HL-60 (cell line): ENCODE data around the gene NUDT10.

ENCODE experiments used
- DNase-seq, 2 experiments: peaks; one replicate each; pipeline ENCODE4 v3.0.0-alpha.2; 2010 to 2020; ENCODE audit warnings: low read depth in 1 of 2, low spot score in 1 of 2
- H3K27ac ChIP-seq: fragments of 250-450 bp; sonication (Bioruptor Pico); replicated peaks from 2 replicates; pipeline ENCODE4 v1.5.1; 2020; ENCODE audit warnings: mild to moderate bottlenecking, moderate library complexity
- H3K27me3 ChIP-seq: fragments of 250-450 bp; sonication (Bioruptor Pico); 2 replicates; pipeline ENCODE4 v1.5.1; 2021; ENCODE audit warnings: mild to moderate bottlenecking, moderate library complexity; ENCODE audit not compliant: insufficient read depth, poor library complexity, severe bottlenecking
- H3K4me3 ChIP-seq: replicated peaks from 2 replicates; pipeline ENCODE4 v1.5.1; 2011; ENCODE audit warnings: mild to moderate bottlenecking, control low read depth, low read length; ENCODE audit not compliant: insufficient read depth
- GABPA ChIP-seq: IDR thresholded peaks from 2 replicates; pipeline ENCODE4 v1.6.1; 2012; ENCODE audit warnings: low read depth
- POLR2AphosphoS5 ChIP-seq: IDR thresholded peaks from 2 replicates; pipeline ENCODE4 v1.6.1; 2012; ENCODE audit warnings: low read depth
- REST ChIP-seq: IDR thresholded peaks from 2 replicates; pipeline ENCODE4 v1.6.1; 2012; ENCODE audit warnings: low read depth; ENCODE audit not compliant: insufficient replicate concordance
- SPI1 ChIP-seq: IDR thresholded peaks from 2 replicates; pipeline ENCODE4 v1.6.1; 2012; ENCODE audit warnings: low read depth, mild to moderate bottlenecking, borderline replicate concordance
- long read RNA-seq: library from polyadenylated mRNA; unstranded; transcript quantifications from one replicate; pipeline ENCODE4 v2.0.0, GENCODE V29; 2020
- TF ChIP-seq, protein P1 (sequence below): IDR thresholded peaks from one replicate; pipeline ENCODE4 v1.5.1; 2011; ENCODE audit warnings: low read length, control low read depth, inconsistent platforms; ENCODE audit not compliant: insufficient read depth

NUDT10 gene
- long read RNA-seq: 0 reads

- no peak for TF ChIP-seq SPI1
- no peak for TF ChIP-seq POLR2AphosphoS5
- no peak for TF ChIP-seq REST
- TF ChIP-seq, protein P1, sequence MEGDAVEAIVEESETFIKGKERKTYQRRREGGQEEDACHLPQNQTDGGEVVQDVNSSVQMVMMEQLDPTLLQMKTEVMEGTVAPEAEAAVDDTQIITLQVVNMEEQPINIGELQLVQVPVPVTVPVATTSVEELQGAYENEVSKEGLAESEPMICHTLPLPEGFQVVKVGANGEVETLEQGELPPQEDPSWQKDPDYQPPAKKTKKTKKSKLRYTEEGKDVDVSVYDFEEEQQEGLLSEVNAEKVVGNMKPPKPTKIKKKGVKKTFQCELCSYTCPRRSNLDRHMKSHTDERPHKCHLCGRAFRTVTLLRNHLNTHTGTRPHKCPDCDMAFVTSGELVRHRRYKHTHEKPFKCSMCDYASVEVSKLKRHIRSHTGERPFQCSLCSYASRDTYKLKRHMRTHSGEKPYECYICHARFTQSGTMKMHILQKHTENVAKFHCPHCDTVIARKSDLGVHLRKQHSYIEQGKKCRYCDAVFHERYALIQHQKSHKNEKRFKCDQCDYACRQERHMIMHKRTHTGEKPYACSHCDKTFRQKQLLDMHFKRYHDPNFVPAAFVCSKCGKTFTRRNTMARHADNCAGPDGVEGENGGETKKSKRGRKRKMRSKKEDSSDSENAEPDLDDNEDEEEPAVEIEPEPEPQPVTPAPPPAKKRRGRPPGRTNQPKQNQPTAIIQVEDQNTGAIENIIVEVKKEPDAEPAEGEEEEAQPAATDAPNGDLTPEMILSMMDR: no peak
- no peak for TF ChIP-seq GABPA
- DNase-seq: no peak
- H3K27me3 ChIP-seq: no peaks in the 10 kb centered on the region
- peak within 1 kb of the TSS; percentile 24 for H3K4me3 ChIP-seq
- no peak within 1 kb of the TSS for H3K27ac ChIP-seq
Measured at GRCh38 chrX:51332188-51332942, at the start of gene NUDT10. TSS of gene NUDT10 (plus strand) at chrX:51332822. CDS start at chrX:51332966, 144 bp downstream.

DNA sequence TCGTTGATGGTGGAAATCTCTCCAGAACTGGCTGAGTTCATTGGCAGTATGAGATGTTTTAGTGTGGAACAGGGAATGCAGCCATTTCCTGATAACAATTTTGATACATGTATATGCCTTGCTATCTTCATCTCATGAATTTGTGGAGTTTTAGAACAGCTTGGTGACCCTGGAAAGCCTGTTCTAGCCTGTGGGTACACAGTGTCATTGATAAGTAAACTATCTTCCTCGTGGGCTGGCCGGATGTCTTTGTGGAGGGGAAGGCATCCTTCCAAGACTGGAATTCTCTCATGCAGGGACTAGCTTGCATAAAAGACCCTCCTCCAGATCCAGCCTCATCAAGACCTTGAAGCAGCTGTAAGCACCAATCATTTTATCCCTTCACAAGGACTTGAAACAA is 40.2 kb upstream of the NUDT10 start:
- TF ChIP-seq SPI1 (no peak), GABPA (no peak), POLR2AphosphoS5 (no peak), REST (no peak)
- TF ChIP-seq, protein P1: no peak
- no peak overlapping the region for H3K27ac ChIP-seq
- H3K4me3 ChIP-seq: no peak overlapping the region
- DNase-seq: no peak
- H3K27me3 ChIP-seq: no peaks in the 10 kb centered on the region

GRCh38 chrX:51296138-51296537 is 36.5 kb upstream of the NUDT10 start:
- TF ChIP-seq, protein P1: no peak
- TF ChIP-seq REST: no peak
- TF ChIP-seq GABPA: no peak
- TF ChIP-seq POLR2AphosphoS5: no peak
- no peak for TF ChIP-seq SPI1
- H3K27ac ChIP-seq: no peak overlapping the region
- no peak for DNase-seq
- H3K27me3 ChIP-seq: no peaks in the 10 kb centered on the region
- no peak overlapping the region for H3K4me3 ChIP-seq
